Natural killer cell (primary cell): Measurements from ENCODE around the gene LRRFIP2. TPM values are rescaled to one million over a fixed set of nuclear protein-coding genes. Genes with fewer than 3 reads are reported as not detected.

Source experiments
- ATAC-seq, 3 donors: fragments of 150-1000 bp in 2 of 3; fragments of 200-7000 bp in 1 of 3; cut with Tn5 transposase; 1 replicate in 1 of 3; 2 replicates in 2 of 3; pipeline ENCODE4 v1.10.0; 2021; ENCODE audit warnings: mild to moderate bottlenecking in 2 of 3, moderate library complexity in 2 of 3
- DNase-seq, 2 donors: peaks; one replicate each; pipeline versions ENCODE4 v3.0.0 to v3.0.0-alpha.2; 2013 to 2021; ENCODE audit warnings: mixed read lengths in 1 of 2
- H3K27ac ChIP-seq: one replicate; pipeline ENCODE4 v1.5.1; 2013; ENCODE audit warnings: mild to moderate bottlenecking, low read length
- H3K27me3 ChIP-seq: one replicate; pipeline ENCODE4 v1.6.1; 2013; ENCODE audit warnings: low read length; ENCODE audit not compliant: control insufficient read depth, insufficient read depth
- H3K36me3 ChIP-seq: one replicate; pipeline ENCODE4 v1.6.1; 2013; ENCODE audit warnings: low read length; ENCODE audit not compliant: control insufficient read depth, insufficient read depth
- H3K4me1 ChIP-seq: one replicate; pipeline ENCODE4 v1.6.1; 2013; ENCODE audit warnings: low read length; ENCODE audit not compliant: control insufficient read depth, insufficient read depth
- H3K4me3 ChIP-seq: one replicate; pipeline ENCODE4 v1.5.1; 2013; ENCODE audit warnings: low read length
- H3K9me3 ChIP-seq: one replicate; pipeline ENCODE4 v1.6.1; 2013; ENCODE audit warnings: low read length; ENCODE audit not compliant: control insufficient read depth, insufficient read depth
- H3K27ac Mint-ChIP-seq, 2 donors: one replicate each; pipeline ENCODE4 v1.8.0; 2022; ENCODE audit warnings: mild to moderate bottlenecking in 2 of 2, mixed read lengths in 2 of 2, moderate library complexity in 1 of 2
- H3K27me3 Mint-ChIP-seq, 2 donors: one replicate each; pipeline ENCODE4 v1.8.0; 2022; ENCODE audit warnings: low read depth in 2 of 2, mixed read lengths in 2 of 2
- H3K36me3 Mint-ChIP-seq: one replicate; pipeline ENCODE4 v1.8.0; 2022; ENCODE audit warnings: mixed read lengths
- H3K4me1 Mint-ChIP-seq, 2 donors: one replicate each; pipeline ENCODE4 v1.8.0; 2022; ENCODE audit warnings: mixed read lengths in 2 of 2
- H3K4me3 Mint-ChIP-seq: one replicate; pipeline ENCODE4 v1.8.0; 2022; ENCODE audit warnings: mild to moderate bottlenecking, moderate library complexity, mixed read lengths
- H3K9me3 Mint-ChIP-seq, 2 donors: one replicate each; pipeline ENCODE4 v1.8.0; 2022; ENCODE audit warnings: mixed read lengths in 2 of 2
- CTCF ChIP-seq: fragments of 200-600 bp; IDR thresholded peaks from one replicate; pipeline ENCODE4 v1.8.0; 2022; ENCODE audit warnings: antibody characterized with exemption
- WGBS: methylation state at CpG from one replicate; pipeline ENCODE4 v1.1.7; 2013; ENCODE audit warnings: missing lambda C conversion rate; ENCODE audit not compliant: insufficient coverage; 5-methylcytosine and 5-hydroxymethylcytosine counted together
- intact Hi-C: fragments of 100-400 bp; cut with micrococcal nuclease; formaldehyde crosslinking; loops from one replicate; pipeline ENCODE4 v1.14.2; 2022
- total RNA-seq, 4 donors: library from RNA; stranded (reverse); fragments of 120-200 nt in 1 of 4; gene quantifications; one replicate each; pipeline versions ENCODE4 v1.2.3 to v1.2.4, GENCODE V29; 2013 to 2022

Gene LRRFIP2
- total RNA-seq, 3 donors from 2014 or later (not counting 1 experiment from before 2014, with no cell fraction given), result 49.0 to 86.1 (median 66.0) TPM

GRCh38 chr3:37098884-37099283 is 75.5 kb downstream of the LRRFIP2 start:
- Mint-ChIP-seq H3K9me3 (no peaks in the 10 kb centered on the region), H3K4me3 (no peak overlapping the region), H3K27ac (no peak overlapping the region), H3K4me1 (peaks cover 0 to 4% of the 10 kb centered on the region in 2 donors), H3K36me3 (no peaks in the 10 kb centered on the region), H3K27me3 (no peaks in the 10 kb centered on the region)
- no peak for TF ChIP-seq CTCF
- WGBS, result 96% methylated on average over 2 of the region's 2 CpGs
- Histone ChIP-seq H3K4me1 (no peaks in the 10 kb centered on the region), H3K27me3 (no peaks in the 10 kb centered on the region), H3K4me3 (no peak overlapping the region), H3K36me3 (peaks cover 8% of the 10 kb centered on the region), H3K27ac (no peak overlapping the region), H3K9me3 (no peaks in the 10 kb centered on the region)
- no peak for DNase-seq
- intact Hi-C loops, result no loop called here
- ATAC-seq, result no peak

GRCh38 chr3:37097776-37098175 is 76.6 kb downstream of the LRRFIP2 start:
- Mint-ChIP-seq H3K4me1 (peaks cover 0 to 4% of the 10 kb centered on the region in 2 donors), H3K36me3 (no peaks in the 10 kb centered on the region), H3K9me3 (no peaks in the 10 kb centered on the region), H3K27ac (no peak overlapping the region), H3K27me3 (no peaks in the 10 kb centered on the region), H3K4me3 (no peak overlapping the region)
- H3K36me3 ChIP-seq, result peaks cover 14% of the 10 kb centered on the region
- no peaks in the 10 kb centered on the region for H3K4me1 ChIP-seq
- DNase-seq, result no peak
- intact Hi-C loops, result no loop called here
- H3K4me3 ChIP-seq, result no peak overlapping the region
- no peak for TF ChIP-seq CTCF
- H3K9me3 ChIP-seq, result no peaks in the 10 kb centered on the region
- H3K27ac ChIP-seq, result no peak overlapping the region
- ATAC-seq, result no peak
- H3K27me3 ChIP-seq, result no peaks in the 10 kb centered on the region

GRCh38 chr3:37096975-37097374 is 77.4 kb downstream of the LRRFIP2 start:
- Mint-ChIP-seq H3K4me1 (peaks cover 0 to 4% of the 10 kb centered on the region in 2 donors), H3K27ac (no peak overlapping the region), H3K27me3 (no peaks in the 10 kb centered on the region), H3K36me3 (no peaks in the 10 kb centered on the region), H3K9me3 (no peaks in the 10 kb centered on the region), H3K4me3 (no peak overlapping the region)
- TF ChIP-seq CTCF, result no peak
- H3K4me1 ChIP-seq, result no peaks in the 10 kb centered on the region
- WGBS, result no CpG with 5 or more reads among the region's 1 CpG
- no peak overlapping the region for H3K4me3 ChIP-seq
- peaks cover 14% of the 10 kb centered on the region for H3K36me3 ChIP-seq
- intact Hi-C loops, result no loop called here
- H3K27ac ChIP-seq, result no peak overlapping the region
- no peaks in the 10 kb centered on the region for H3K27me3 ChIP-seq
- ATAC-seq, result no peak
- no peak for DNase-seq
- no peaks in the 10 kb centered on the region for H3K9me3 ChIP-seq

- DNase-seq (no peak), ATAC-seq (no peak)
- no peaks in the 10 kb centered on the region for H3K9me3 ChIP-seq
- intact Hi-C loops, result no loop called here
- Mint-ChIP-seq H3K4me3 (no peak overlapping the region), H3K27ac (no peak overlapping the region), H3K36me3 (no peaks in the 10 kb centered on the region), H3K9me3 (no peaks in the 10 kb centered on the region), H3K27me3 (no peaks in the 10 kb centered on the region), H3K4me1 (peaks cover 0 to 4% of the 10 kb centered on the region in 2 donors)
- TF ChIP-seq CTCF, result no peak
- H3K27ac ChIP-seq, result no peak overlapping the region
- H3K4me3 ChIP-seq, result no peak overlapping the region
- peaks cover 14% of the 10 kb centered on the region for H3K36me3 ChIP-seq
- no peaks in the 10 kb centered on the region for H3K27me3 ChIP-seq
- H3K4me1 ChIP-seq, result no peaks in the 10 kb centered on the region
- WGBS, result no CpG with 5 or more reads among the region's 1 CpG
Observed at GRCh38 chr3:37096288-37096687, 78.1 kb downstream of the LRRFIP2 start.
